H9 (cell line): ENCODE results near the gene NOVA2. TPM values are rescaled to one million over a fixed set of nuclear protein-coding genes. Genes with fewer than 3 reads are reported as not detected.
A peak's percentile ranks its signal among the peaks of the same experiment; 100 is the strongest.

Source experiments
- DNase-seq: peaks from one replicate; pipeline ENCODE4 v3.0.0-alpha.2; 2017
- H2AFZ ChIP-seq: one replicate; pipeline ENCODE4 v1.6.1; 2013; ENCODE audit warnings: mild to moderate bottlenecking, low read length, control low read depth, moderate library complexity
- H2AK5ac ChIP-seq: 2 replicates; pipeline ENCODE4 v1.6.1; 2013; ENCODE audit warnings: low read length, control low read depth, mixed read lengths; ENCODE audit not compliant: insufficient read length
- H2BK120ac ChIP-seq: one replicate; pipeline ENCODE4 v1.6.1; 2013; ENCODE audit warnings: low read depth, mild to moderate bottlenecking, low read length, control low read depth, inconsistent platforms; ENCODE audit not compliant: poor library complexity, severe bottlenecking
- H2BK12ac ChIP-seq: 2 replicates; pipeline ENCODE4 v1.6.1; 2013; ENCODE audit warnings: low read length, control low read depth, mixed read lengths, low read depth; ENCODE audit not compliant: insufficient read length
- H2BK15ac ChIP-seq: 2 replicates; pipeline ENCODE4 v1.6.1; 2013; ENCODE audit warnings: low read depth, low read length, control low read depth
- H2BK20ac ChIP-seq: one replicate; pipeline ENCODE4 v1.6.1; 2013; ENCODE audit warnings: low read depth, mild to moderate bottlenecking, low read length, control low read depth, inconsistent platforms; ENCODE audit not compliant: poor library complexity, severe bottlenecking
- H2BK5ac ChIP-seq: 2 replicates; pipeline ENCODE4 v1.6.1; 2013; ENCODE audit warnings: low read length, control low read depth, mixed read lengths; ENCODE audit not compliant: insufficient read length
- H3K14ac ChIP-seq: 2 replicates; pipeline ENCODE4 v1.6.1; 2013; ENCODE audit warnings: low read length, control low read depth; ENCODE audit not compliant: insufficient read depth
- H3K18ac ChIP-seq: 2 replicates; pipeline ENCODE4 v1.6.1; 2013; ENCODE audit warnings: low read depth, mild to moderate bottlenecking, mixed read lengths, low read length, control low read depth; ENCODE audit not compliant: insufficient read length
- H3K23ac ChIP-seq: 2 replicates; pipeline ENCODE4 v1.6.1; 2013; ENCODE audit warnings: low read length, control low read depth, mixed read lengths, low read depth; ENCODE audit not compliant: insufficient read length
- H3K23me2 ChIP-seq: 2 replicates; pipeline ENCODE4 v1.6.1; 2013; ENCODE audit warnings: low read depth, mild to moderate bottlenecking, mixed read lengths, low read length, control low read depth; ENCODE audit not compliant: insufficient read length, poor library complexity, severe bottlenecking
- H3K27ac ChIP-seq: 2 replicates; pipeline ENCODE4 v1.5.1; 2013; ENCODE audit warnings: low read length, control low read depth, mixed read lengths, low read depth; ENCODE audit not compliant: insufficient read length
- H3K27me3 ChIP-seq: 2 replicates; pipeline ENCODE4 v1.6.1; 2013; ENCODE audit warnings: low read length, control low read depth, inconsistent platforms; ENCODE audit not compliant: insufficient read depth
- H3K4ac ChIP-seq: 2 replicates; pipeline ENCODE4 v1.6.1; 2013; ENCODE audit warnings: low read depth, mild to moderate bottlenecking, control low read depth, inconsistent platforms, low read length, moderate library complexity
- H3K4me1 ChIP-seq: 2 replicates; pipeline ENCODE4 v1.6.1; 2013; ENCODE audit warnings: low read length, control low read depth, inconsistent platforms; ENCODE audit not compliant: insufficient read depth
- H3K4me2 ChIP-seq: 2 replicates; pipeline ENCODE4 v1.6.1; 2013; ENCODE audit warnings: low read length, control low read depth, mixed read lengths; ENCODE audit not compliant: insufficient read length, insufficient read depth
- H3K56ac ChIP-seq: 2 replicates; pipeline ENCODE4 v1.6.1; 2013; ENCODE audit warnings: low read depth, mild to moderate bottlenecking, mixed read lengths, low read length, control low read depth; ENCODE audit not compliant: insufficient read length
- H3K79me1 ChIP-seq: 2 replicates; pipeline ENCODE4 v1.6.1; 2013; ENCODE audit warnings: low read depth, mild to moderate bottlenecking, moderate library complexity, low read length, control low read depth, inconsistent platforms; ENCODE audit not compliant: insufficient read depth, poor library complexity, severe bottlenecking
- H3K79me2 ChIP-seq: 2 replicates; pipeline ENCODE4 v1.6.1; 2013; ENCODE audit warnings: low read length, control low read depth, inconsistent platforms; ENCODE audit not compliant: insufficient read depth
- H3K9ac ChIP-seq: 2 replicates; pipeline ENCODE4 v1.6.1; 2013; ENCODE audit warnings: low read length, control low read depth, mixed read lengths; ENCODE audit not compliant: insufficient read length; ENCODE audit errors: extremely low read depth
- H3K9me3 ChIP-seq: one replicate; pipeline ENCODE4 v1.6.1; 2013; ENCODE audit warnings: low read depth, low read length, inconsistent platforms; ENCODE audit not compliant: control insufficient read depth
- H3T11ph ChIP-seq: one replicate; pipeline ENCODE4 v1.6.1; 2013; ENCODE audit warnings: mild to moderate bottlenecking, low read length, control low read depth, inconsistent platforms
- H4K20me1 ChIP-seq: one replicate; pipeline ENCODE4 v1.6.1; 2013; ENCODE audit not compliant: control insufficient read depth, insufficient read length, insufficient read depth
- H4K5ac ChIP-seq: 2 replicates; pipeline ENCODE4 v1.6.1; 2013; ENCODE audit warnings: low read depth, mild to moderate bottlenecking, mixed read lengths, low read length, control low read depth; ENCODE audit not compliant: insufficient read length
- H4K8ac ChIP-seq: replicated peaks from 2 replicates; pipeline ENCODE4 v1.6.1; 2013; ENCODE audit warnings: low read length, control low read depth, mixed read lengths, low read depth; ENCODE audit not compliant: insufficient read length
- H4K91ac ChIP-seq: 2 replicates; pipeline ENCODE4 v1.6.1; 2013; ENCODE audit warnings: low read depth, mild to moderate bottlenecking, moderate library complexity, mixed read lengths, low read length, control low read depth; ENCODE audit not compliant: insufficient read length
- H3K27ac Mint-ChIP-seq, 3 experiments: 2 replicates in 2 of 3; 3 replicates in 1 of 3; pipeline ENCODE4 v1.8.0; 2020 to 2021; ENCODE audit warnings: mixed read lengths in 3 of 3, mild to moderate bottlenecking in 1 of 3, moderate library complexity in 1 of 3
- H3K27me3 Mint-ChIP-seq: 2 replicates; pipeline ENCODE4 v1.8.0; 2021; ENCODE audit warnings: low read depth, mild to moderate bottlenecking, moderate library complexity, mixed read lengths
- H3K36me3 Mint-ChIP-seq, 3 experiments: 2 replicates in 2 of 3; 3 replicates in 1 of 3; pipeline ENCODE4 v1.8.0; 2020 to 2021; ENCODE audit warnings: low read depth in 3 of 3, mixed read lengths in 3 of 3; ENCODE audit not compliant: insufficient read depth in 1 of 3
- H3K4me1 Mint-ChIP-seq, 2 experiments: 2 replicates each; pipeline ENCODE4 v1.8.0; 2020; ENCODE audit warnings: mixed read lengths in 2 of 2
- H3K4me3 Mint-ChIP-seq, 2 experiments: 2 replicates in 1 of 2; 3 replicates in 1 of 2; pipeline ENCODE4 v1.8.0; 2020 to 2021; ENCODE audit warnings: mild to moderate bottlenecking in 2 of 2, mixed read lengths in 2 of 2, moderate library complexity in 1 of 2
- H3K9me3 Mint-ChIP-seq, 2 experiments: 2 replicates in 1 of 2; 3 replicates in 1 of 2; pipeline ENCODE4 v1.8.0; 2020; ENCODE audit warnings: mild to moderate bottlenecking in 2 of 2, mixed read lengths in 2 of 2, moderate library complexity in 1 of 2
- WGBS: extraction: QIAGEN DNeasy Blood & Tissue Kit; methylation state at CpG from one replicate; pipeline ENCODE4 v1.1.7; 2013; ENCODE audit warnings: missing lambda C conversion rate, low lambda C conversion rate, mixed read lengths; ENCODE audit not compliant: insufficient read length; ENCODE audit errors: extremely low coverage; 5-methylcytosine and 5-hydroxymethylcytosine counted together
- total RNA-seq: library from RNA; stranded (reverse); gene quantifications from 2 replicates; pipeline ENCODE4 v1.2.1, GENCODE V29; 2021
- TF ChIP-seq, protein P1 (sequence below): fragments of 200-600 bp; sonication (generic); conservative IDR thresholded peaks from 3 replicates; pipeline ENCODE4 v1.8.0; 2021; ENCODE audit warnings: antibody characterized with exemption, mild to moderate bottlenecking

NOVA2 gene
- total RNA-seq, 1 experiment from 2014 or later = 8.8 TPM

DNA sequence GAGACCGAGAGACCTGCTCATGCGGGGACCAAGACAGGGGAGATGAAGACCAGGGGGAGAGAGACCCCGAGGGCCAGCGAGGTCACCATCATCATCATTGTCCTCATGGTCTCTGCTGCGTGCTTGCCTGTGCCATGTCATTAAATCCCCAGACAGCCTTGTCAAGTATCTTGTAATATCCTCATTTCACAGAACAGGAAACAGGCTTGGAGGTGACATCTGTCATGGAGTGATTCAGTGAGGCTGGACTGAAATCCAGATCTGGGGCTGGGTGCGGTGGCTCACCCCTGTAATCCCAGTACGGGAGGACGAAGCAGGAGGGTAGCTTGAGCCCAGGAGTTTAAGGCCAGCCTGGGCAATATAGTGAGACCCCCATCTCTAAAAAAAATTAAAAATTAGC is 53.2 kb downstream of the NOVA2 start:
- no peaks in the 10 kb centered on the region for H3K4me1 ChIP-seq
- no peak overlapping the region for H4K91ac ChIP-seq
- no peak overlapping the region for H3K4ac ChIP-seq
- H2AK5ac ChIP-seq = no peak overlapping the region
- H3K18ac ChIP-seq = no peak overlapping the region
- H3K23me2 ChIP-seq = no peaks in the 10 kb centered on the region
- no peak overlapping the region for H3K27ac ChIP-seq
- no peak overlapping the region for H3K56ac ChIP-seq
- WGBS = no CpG with 5 or more reads among the region's 8 CpGs
- H2BK15ac ChIP-seq = no peak overlapping the region
- no peak for DNase-seq
- H3T11ph ChIP-seq = no peak overlapping the region
- no peak overlapping the region for H2BK5ac ChIP-seq
- Mint-ChIP-seq H3K9me3 (no peaks in the 10 kb centered on the region), H3K27ac (peak overlapping the region in 1 of 3 experiments; percentile 80; a peak in 2 of 7 replicates), H3K4me1 (peaks cover 5 to 15% of the 10 kb centered on the region in 2 experiments; a peak in 3 of 4 replicates), H3K27me3 (peaks cover 16% of the 10 kb centered on the region; the same call in 1 of the 2 replicates), H3K36me3 (no peaks in the 10 kb centered on the region), H3K4me3 (no peak overlapping the region)
- no peaks in the 10 kb centered on the region for H3K79me1 ChIP-seq
- no peak overlapping the region for H3K9ac ChIP-seq
- no peak overlapping the region for H2BK12ac ChIP-seq
- H2BK20ac ChIP-seq = no peak overlapping the region
- H4K8ac ChIP-seq = no peak overlapping the region
- TF ChIP-seq, protein P1, sequence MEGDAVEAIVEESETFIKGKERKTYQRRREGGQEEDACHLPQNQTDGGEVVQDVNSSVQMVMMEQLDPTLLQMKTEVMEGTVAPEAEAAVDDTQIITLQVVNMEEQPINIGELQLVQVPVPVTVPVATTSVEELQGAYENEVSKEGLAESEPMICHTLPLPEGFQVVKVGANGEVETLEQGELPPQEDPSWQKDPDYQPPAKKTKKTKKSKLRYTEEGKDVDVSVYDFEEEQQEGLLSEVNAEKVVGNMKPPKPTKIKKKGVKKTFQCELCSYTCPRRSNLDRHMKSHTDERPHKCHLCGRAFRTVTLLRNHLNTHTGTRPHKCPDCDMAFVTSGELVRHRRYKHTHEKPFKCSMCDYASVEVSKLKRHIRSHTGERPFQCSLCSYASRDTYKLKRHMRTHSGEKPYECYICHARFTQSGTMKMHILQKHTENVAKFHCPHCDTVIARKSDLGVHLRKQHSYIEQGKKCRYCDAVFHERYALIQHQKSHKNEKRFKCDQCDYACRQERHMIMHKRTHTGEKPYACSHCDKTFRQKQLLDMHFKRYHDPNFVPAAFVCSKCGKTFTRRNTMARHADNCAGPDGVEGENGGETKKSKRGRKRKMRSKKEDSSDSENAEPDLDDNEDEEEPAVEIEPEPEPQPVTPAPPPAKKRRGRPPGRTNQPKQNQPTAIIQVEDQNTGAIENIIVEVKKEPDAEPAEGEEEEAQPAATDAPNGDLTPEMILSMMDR = no peak
- H3K9me3 ChIP-seq = no peaks in the 10 kb centered on the region
- H4K20me1 ChIP-seq = no peaks in the 10 kb centered on the region
- no peak overlapping the region for H3K14ac ChIP-seq
- H3K79me2 ChIP-seq = no peaks in the 10 kb centered on the region
- no peak overlapping the region for H2BK120ac ChIP-seq
- H3K23ac ChIP-seq = no peak overlapping the region
- no peak overlapping the region for H2AFZ ChIP-seq
- H3K4me2 ChIP-seq = no peak overlapping the region
- H3K27me3 ChIP-seq = no peaks in the 10 kb centered on the region
- H4K5ac ChIP-seq = no peak overlapping the region
